ENCODE data around the gene AATF. TPM values are rescaled to one million over a fixed set of nuclear protein-coding genes. Genes with fewer than 3 reads are reported as not detected.

AATF gene
- total RNA-seq, 2 donors from 2014 or later: 29.8 to 46.2 TPM

GRCh38 chr17:37025238-37025637, 76.5 kb downstream of the AATF start:
- intact Hi-C loops (cut with DNase I): no loop called here

GRCh38 chr17:37025847-37026530, 77.2 kb downstream of the AATF start:
- DNase-seq (ENCODE audit: low spot score): no peak
- intact Hi-C loops (cut with DNase I): no loop called here

More at GRCh38 chr17:37025238-37025637, 76.5 kb downstream of the AATF start:
- no peak for DNase-seq (ENCODE audit: low spot score)

- intact Hi-C loops (cut with DNase I): no loop called here
- no peak for DNase-seq (ENCODE audit: low spot score)
Observed at GRCh38 chr17:37026531-37026869, 77.7 kb downstream of the AATF start.

GRCh38 chr17:37028040-37028439, 79.3 kb downstream of the AATF start:
- intact Hi-C loops (cut with DNase I): no loop called here
- no peak for DNase-seq (ENCODE audit: low spot score)

- DNase-seq (ENCODE audit: low spot score): no peak
- intact Hi-C loops (cut with DNase I): no loop called here
Observed at GRCh38 chr17:37031493-37032083, 82.8 kb downstream of the AATF start.

- intact Hi-C loops (cut with DNase I): no loop called here
- DNase-seq (ENCODE audit: low spot score): no peak
Observed at GRCh38 chr17:37037590-37038155, 88.9 kb downstream of the AATF start.

GRCh38 chr17:37039269-37039668, 90.5 kb downstream of the AATF start:
- intact Hi-C loops (cut with DNase I): no loop called here
- no peak for DNase-seq (ENCODE audit: low spot score)

GRCh38 chr17:37041932-37042331, 93.2 kb downstream of the AATF start:
- DNase-seq (ENCODE audit: low spot score): no peak
- intact Hi-C loops (cut with DNase I): loop anchor here in 1 of 2 donors (10.0 kb wide), 1 partner anchor 417 kb away; no protein-coding TSS in a partner anchor

GRCh38 chr17:37043201-37043600, 94.4 kb downstream of the AATF start:
- DNase-seq (ENCODE audit: low spot score): no peak

GRCh38 chr17:37045351-37045922, 96.7 kb downstream of the AATF start:
- intact Hi-C loops (cut with DNase I): loop anchor here (5.0 to 10.0 kb wide), 3 partner anchors 413 to 497 kb away; no protein-coding TSS in a partner anchor
- DNase-seq (ENCODE audit: low spot score): no peak

More at GRCh38 chr17:37043201-37043600, 94.4 kb downstream of the AATF start:
- intact Hi-C loops (cut with DNase I): loop anchor here in 1 of 2 donors (10.0 kb wide), 1 partner anchor 418 kb away; no protein-coding TSS in a partner anchor

- peak; percentile 94 for DNase-seq (ENCODE audit: low spot score)
- intact Hi-C loops (cut with DNase I): loop anchor here (5.0 to 10.0 kb wide), 3 partner anchors 415 to 495 kb away; no protein-coding TSS in a partner anchor
Observed at GRCh38 chr17:37047631-37048104, 98.9 kb downstream of the AATF start.

- DNase-seq (ENCODE audit: low spot score): no peak
- intact Hi-C loops (cut with DNase I): loop anchor here (5.0 to 10.0 kb wide), 3 partner anchors 417 to 493 kb away; no protein-coding TSS in a partner anchor
Observed at GRCh38 chr17:37048811-37049210, 100.1 kb downstream of the AATF start.

GRCh38 chr17:37050920-37051319, 102.2 kb downstream of the AATF start:
- DNase-seq (ENCODE audit: low spot score): no peak
- intact Hi-C loops (cut with DNase I): no loop called here

GRCh38 chr17:37051381-37051780, 102.6 kb downstream of the AATF start:
- intact Hi-C loops (cut with DNase I): no loop called here
- no peak for DNase-seq (ENCODE audit: low spot score)

GRCh38 chr17:37051833-37052232, 103.1 kb downstream of the AATF start:
- intact Hi-C loops (cut with DNase I): no loop called here
- DNase-seq (ENCODE audit: low spot score): no peak

- DNase-seq (ENCODE audit: low spot score): no peak
- intact Hi-C loops (cut with DNase I): no loop called here
Observed at GRCh38 chr17:37052450-37052849, 103.7 kb downstream of the AATF start.

- intact Hi-C loops (cut with DNase I): no loop called here
- no peak for DNase-seq (ENCODE audit: low spot score)
Observed at GRCh38 chr17:37054894-37055293, 106.1 kb downstream of the AATF start.

GRCh38 chr17:37056622-37057021, 107.9 kb downstream of the AATF start:
- intact Hi-C loops (cut with DNase I): no loop called here
- DNase-seq (ENCODE audit: low spot score): no peak

- DNase-seq (ENCODE audit: low spot score): no peak
- intact Hi-C loops (cut with DNase I): no loop called here
Observed at GRCh38 chr17:37059493-37059892, 110.7 kb downstream of the AATF start.

GRCh38 chr17:37060094-37060493, 111.3 kb downstream of the AATF start:
- intact Hi-C loops (cut with DNase I): no loop called here
- no peak for DNase-seq (ENCODE audit: low spot score)
